ENCODE results near the gene TP53RK. TPM values are rescaled to one million over a fixed set of nuclear protein-coding genes. Genes with fewer than 3 reads are reported as not detected.

Gene TP53RK
- total RNA-seq (2014; rRNA removed; shearing (Covaris generic)) = 24.4 and 25.2 TPM in 2 replicates

DNA sequence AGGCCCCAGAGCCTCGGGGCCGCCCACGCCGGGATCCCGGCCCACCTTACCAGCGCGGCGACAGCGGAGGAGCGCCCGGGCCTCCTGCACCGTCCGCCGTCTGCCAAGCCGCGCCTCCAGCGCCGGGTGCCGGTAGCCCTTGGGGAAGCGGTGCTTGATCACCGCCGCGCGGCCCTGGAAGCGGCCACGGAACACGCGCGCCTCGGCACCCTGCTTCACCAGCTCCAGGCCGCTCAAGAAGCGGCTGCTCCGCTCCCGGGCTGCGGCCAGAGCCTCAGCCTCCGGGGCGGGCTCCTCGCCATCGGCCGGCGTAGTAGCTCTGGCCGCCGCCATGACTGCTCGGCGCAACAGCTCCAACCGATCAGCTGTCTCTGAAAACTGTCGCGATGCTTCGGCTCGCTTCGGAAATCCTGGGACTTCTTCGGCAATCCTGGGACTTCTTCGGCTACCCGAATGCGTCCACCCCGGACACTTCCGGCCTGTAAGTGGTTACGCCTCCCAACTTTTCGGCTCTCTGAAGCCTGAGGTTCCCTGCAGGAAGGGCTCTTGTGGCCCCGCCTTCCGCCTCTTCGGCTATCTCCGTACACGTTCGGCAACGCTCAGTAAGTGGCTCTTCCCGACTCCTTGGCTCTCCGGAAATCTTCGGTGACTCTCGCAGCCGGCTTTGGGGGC is at the start of gene TP53RK:
TSS of gene TP53RK (minus strand) at position 363 of the 672 bp plus-strand sequence. CDS start at position 333, 30 bp downstream.
- in situ Hi-C loops (cut with HindIII; ENCODE audit: low sequenced_read_pairs) = no loop called here
- peak; percentile 99 for DNase-seq (ENCODE audit: low spot score)

DNA sequence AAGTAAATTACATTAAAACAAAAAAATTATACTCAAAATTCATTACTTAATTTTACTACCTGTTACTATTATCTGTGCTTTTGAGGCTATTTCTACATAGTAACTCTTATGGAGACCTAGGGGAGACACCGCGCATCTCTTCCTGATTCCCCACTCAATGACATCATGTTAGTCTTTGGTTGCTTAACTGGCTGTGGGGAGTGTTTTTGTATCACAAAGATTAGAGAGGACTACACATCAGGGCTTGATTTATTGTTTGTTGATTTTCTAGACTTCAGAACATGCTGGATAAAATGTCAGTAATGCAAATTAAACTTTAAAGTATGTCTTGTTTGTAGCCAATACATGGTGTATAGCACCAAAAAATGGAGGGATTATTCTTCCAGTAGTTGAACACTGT is 46.2 kb upstream of the TP53RK start:
- in situ Hi-C loops (cut with HindIII; ENCODE audit: low sequenced_read_pairs) = no loop called here
- DNase-seq (ENCODE audit: low spot score) = no peak

DNA sequence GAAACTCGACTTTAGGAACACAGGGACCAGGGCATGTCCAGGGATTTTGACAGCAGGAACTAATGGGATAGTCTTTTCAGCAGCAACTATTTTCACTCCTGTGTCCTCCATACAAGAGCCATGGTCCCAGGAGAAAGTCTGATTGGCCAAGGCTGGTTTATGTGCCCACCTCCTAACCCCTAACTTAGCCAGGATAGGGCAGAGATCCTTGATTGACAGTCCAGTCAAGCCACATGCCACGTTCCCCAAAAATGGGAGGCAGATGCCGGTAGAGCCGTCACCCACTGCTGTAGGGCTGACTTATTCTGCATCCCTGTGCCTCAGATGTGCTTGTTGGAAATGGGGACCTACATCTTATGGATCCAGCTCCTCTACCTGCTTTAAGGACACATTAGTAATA is 42.5 kb upstream of the TP53RK start:
- in situ Hi-C loops (cut with HindIII; ENCODE audit: low sequenced_read_pairs) = no loop called here
- DNase-seq (ENCODE audit: low spot score) = no peak

DNA sequence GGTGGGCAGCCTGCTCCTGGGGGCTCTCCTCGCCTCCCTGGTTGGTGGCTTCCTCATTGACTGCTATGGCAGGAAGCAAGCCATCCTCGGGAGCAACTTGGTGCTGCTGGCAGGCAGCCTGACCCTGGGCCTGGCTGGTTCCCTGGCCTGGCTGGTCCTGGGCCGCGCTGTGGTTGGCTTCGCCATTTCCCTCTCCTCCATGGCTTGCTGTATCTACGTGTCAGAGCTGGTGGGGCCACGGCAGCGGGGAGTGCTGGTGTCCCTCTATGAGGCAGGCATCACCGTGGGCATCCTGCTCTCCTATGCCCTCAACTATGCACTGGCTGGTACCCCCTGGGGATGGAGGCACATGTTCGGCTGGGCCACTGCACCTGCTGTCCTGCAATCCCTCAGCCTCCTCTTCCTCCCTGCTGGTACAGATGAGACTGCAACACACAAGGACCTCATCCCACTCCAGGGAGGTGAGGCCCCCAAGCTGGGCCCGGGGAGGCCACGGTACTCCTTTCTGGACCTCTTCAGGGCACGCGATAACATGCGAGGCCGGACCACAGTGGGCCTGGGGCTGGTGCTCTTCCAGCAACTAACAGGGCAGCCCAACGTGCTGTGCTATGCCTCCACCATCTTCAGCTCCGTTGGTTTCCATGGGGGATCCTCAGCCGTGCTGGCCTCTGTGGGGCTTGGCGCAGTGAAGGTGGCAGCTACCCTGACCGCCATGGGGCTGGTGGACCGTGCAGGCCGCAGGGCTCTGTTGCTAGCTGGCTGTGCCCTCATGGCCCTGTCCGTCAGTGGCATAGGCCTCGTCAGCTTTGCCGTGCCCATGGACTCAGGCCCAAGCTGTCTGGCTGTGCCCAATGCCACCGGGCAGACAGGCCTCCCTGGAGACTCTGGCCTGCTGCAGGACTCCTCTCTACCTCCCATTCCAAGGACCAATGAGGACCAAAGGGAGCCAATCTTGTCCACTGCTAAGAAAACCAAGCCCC is 36.2 kb upstream of the TP53RK start:
- in situ Hi-C loops (cut with HindIII; ENCODE audit: low sequenced_read_pairs) = no loop called here
- DNase-seq (ENCODE audit: low spot score) = no peak

DNA sequence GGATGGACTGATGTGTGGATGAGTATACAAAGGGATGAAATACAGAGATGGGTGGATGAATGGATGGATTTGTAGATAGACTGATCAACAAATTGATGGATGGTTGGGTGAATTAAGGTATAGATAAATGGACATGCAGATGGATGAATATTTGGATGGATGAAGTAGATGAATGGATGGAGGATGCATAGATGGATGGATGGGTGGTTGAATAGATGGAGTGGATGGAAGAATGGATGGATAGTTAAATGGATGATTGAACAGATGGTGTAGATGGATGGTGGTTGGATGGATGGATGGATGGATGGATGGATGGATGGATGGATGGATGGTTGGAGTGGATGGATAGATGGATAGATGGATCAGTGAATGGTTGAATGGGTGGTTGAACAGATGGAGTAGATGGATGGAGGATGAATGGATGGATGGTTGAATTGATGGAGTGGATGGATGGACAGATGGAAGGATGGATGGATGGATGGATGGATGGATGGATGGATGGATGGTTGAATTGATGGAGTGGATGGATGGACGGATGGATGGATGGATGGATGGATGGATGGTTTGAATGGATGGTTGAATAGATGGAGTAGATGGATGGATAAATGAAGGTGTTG is 35.2 kb upstream of the TP53RK start:
- no peak for DNase-seq (ENCODE audit: low spot score)
- in situ Hi-C loops (cut with HindIII; ENCODE audit: low sequenced_read_pairs) = no loop called here

DNA sequence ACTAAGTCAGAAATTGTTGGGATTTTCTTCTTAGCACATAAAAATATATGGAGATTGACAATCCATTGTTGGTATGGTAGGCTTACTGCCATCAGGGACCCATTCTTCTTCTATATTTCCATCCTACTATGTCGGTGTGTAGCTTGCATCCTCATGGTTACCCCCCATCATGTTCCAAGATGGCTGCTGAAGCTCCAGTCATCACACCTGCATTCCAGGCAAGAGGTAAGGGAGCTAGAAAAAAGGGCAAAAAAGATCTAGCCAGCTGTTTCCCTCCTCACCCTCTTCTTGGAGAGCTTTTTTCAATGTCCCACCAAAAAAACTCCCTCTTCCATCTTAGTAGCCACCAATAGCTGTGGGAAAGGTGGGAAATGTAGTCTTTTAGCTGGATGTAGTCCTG is 33.8 kb upstream of the TP53RK start:
- in situ Hi-C loops (cut with HindIII; ENCODE audit: low sequenced_read_pairs) = no loop called here

DNA sequence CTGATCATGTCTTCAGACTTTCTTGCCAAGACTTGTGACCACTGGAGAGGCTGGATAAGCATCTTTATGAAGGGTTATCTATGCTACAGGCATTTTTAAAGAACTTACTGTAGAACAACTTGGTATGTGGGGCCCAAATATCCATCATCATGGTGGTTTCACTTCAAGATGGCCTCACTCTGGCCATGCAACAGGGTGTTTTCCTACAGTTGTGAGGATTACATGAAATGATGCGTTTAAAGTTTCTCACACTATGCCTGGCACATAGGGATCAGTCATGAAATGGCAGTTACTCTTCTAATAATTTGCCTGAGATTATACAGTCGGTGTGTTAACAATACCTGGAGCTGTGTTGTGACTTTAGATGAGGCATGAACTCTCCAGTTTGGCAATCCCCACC is 33.2 kb upstream of the TP53RK start:
- in situ Hi-C loops (cut with HindIII; ENCODE audit: low sequenced_read_pairs) = no loop called here
- DNase-seq (ENCODE audit: low spot score) = no peak

More for the DNA sequence above, 33.8 kb upstream of the TP53RK start:
- DNase-seq (ENCODE audit: low spot score) = no peak

DNA sequence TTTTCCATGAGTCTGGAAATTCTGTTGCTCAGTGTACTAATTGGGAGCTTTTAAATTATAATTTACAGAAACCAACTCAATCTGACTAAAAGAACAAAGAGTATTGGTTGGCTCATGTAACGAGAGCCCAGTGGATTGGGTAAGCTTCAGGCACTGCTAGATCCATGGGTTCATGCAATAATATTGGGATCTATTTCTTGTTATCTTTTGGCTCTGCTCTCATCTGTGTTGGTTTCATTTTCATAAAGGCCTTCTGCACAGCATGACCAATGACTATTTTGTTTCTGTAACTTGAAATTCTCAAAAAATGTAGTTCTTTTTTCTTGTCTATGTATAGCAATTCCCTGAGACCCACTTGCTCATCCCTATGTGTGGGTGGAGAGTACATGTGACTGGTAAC is 32.2 kb upstream of the TP53RK start:
- in situ Hi-C loops (cut with HindIII; ENCODE audit: low sequenced_read_pairs) = no loop called here
- no peak for DNase-seq (ENCODE audit: low spot score)

DNA sequence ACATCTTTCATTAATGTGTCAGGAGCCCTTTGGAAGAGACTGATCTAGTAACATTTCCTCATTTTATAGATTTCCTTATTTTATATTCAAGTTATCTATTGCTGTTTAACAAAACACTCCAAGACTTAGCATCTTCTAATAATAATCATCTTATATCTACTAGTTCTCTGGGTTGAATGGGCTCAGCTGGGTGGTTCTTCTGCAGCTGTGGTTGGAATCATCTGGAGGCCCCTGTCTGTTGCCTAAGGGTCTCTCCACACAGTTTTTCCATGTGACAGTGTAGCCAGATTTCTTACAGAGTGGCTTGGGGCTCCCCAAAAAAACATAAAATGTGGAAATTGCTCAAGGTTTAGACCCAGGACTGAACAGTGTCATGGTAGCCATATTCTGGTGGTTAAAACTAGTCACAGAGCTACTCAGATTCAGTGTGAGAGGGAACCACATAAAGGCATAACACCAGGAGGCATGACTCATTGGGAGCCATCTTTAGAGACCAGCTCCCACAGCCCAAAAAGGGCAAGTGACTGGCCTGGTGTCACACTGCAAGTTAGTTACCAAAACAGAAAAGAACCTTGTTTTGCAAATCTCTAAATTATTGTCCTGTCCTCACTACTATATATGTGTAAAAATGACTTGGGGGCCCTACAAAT is 31.7 kb upstream of the TP53RK start:
- no peak for DNase-seq (ENCODE audit: low spot score)
- in situ Hi-C loops (cut with HindIII; ENCODE audit: low sequenced_read_pairs) = no loop called here

DNA sequence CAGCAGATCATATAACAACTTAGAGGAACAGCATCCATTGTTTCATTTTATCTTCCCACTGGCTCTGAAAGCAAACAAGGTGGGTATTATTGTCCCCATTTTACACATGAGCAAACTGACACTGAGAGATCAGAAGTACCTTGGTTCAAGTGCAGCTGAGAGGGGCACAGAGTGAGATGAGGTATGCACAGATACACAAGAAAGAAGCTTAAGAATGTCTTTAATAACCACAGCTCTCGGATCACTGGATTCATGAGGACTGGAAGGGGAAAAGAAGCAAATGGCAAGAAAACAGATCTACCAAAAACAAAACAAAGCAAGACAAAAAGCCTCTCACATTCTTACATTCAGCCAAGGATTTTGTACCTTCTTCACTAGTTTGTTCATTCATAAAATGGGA is 30.8 kb upstream of the TP53RK start:
- in situ Hi-C loops (cut with HindIII; ENCODE audit: low sequenced_read_pairs) = no loop called here
- no peak for DNase-seq (ENCODE audit: low spot score)

DNA sequence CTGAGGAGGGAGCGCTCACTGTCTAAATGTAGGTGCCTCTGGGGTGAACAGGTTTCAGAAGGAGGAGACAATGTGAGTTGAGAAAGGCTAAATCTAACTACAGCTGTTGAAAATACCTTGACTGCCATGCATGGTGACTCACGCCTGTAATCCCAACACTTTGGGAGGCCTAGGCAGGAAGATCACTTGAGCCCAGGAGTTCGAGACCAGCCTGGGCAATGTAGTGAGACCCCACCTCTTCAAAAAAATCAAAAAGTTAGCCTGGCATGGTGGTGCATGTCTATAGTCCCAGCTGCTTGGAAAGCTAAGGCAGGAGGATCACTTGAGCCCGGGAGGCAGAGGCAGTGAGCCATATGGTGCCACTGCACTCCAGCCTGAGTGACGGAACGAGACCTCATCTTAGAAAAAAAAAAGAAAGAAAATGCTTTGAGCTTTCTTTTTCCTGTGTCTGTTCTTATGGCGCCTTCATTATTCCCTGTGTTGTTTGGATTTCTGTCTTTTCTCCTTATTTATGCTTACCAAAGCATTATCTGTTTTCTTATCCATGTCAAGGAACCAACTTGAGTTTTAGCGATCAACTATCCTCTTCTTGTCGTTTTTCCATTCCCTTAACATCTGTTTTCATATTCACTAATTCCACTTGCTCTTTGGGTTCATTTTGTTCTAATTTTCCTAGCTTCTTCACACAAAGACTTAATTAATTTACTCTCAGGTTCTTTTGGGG is 28.7 kb upstream of the TP53RK start:
- no peak for DNase-seq (ENCODE audit: low spot score)
- in situ Hi-C loops (cut with HindIII; ENCODE audit: low sequenced_read_pairs) = no loop called here

DNA sequence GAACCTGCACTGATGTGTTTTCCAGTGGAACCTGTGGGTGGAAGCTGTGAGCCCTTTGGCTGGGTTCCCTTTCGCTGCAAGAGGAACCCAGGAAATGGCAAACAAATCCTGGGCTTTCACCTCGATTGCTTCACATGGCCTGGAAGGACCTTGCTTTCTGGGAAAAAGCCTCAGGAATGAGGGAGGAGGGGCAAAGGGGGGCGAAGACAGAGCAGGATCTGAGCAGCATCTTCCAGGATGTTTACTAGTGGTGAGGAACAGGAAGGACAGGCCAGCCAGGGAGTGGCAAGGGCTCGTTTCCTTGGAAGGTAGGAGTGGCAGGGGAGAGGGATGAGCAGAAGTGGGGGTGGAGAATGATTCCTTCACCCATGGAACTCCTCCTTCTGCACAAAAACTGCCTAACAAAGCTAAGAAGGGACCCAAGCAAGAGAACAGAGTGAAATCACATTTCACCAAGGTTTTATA is 26.1 kb upstream of the TP53RK start:
- DNase-seq (ENCODE audit: low spot score) = no peak
- in situ Hi-C loops (cut with HindIII; ENCODE audit: low sequenced_read_pairs) = no loop called here

DNA sequence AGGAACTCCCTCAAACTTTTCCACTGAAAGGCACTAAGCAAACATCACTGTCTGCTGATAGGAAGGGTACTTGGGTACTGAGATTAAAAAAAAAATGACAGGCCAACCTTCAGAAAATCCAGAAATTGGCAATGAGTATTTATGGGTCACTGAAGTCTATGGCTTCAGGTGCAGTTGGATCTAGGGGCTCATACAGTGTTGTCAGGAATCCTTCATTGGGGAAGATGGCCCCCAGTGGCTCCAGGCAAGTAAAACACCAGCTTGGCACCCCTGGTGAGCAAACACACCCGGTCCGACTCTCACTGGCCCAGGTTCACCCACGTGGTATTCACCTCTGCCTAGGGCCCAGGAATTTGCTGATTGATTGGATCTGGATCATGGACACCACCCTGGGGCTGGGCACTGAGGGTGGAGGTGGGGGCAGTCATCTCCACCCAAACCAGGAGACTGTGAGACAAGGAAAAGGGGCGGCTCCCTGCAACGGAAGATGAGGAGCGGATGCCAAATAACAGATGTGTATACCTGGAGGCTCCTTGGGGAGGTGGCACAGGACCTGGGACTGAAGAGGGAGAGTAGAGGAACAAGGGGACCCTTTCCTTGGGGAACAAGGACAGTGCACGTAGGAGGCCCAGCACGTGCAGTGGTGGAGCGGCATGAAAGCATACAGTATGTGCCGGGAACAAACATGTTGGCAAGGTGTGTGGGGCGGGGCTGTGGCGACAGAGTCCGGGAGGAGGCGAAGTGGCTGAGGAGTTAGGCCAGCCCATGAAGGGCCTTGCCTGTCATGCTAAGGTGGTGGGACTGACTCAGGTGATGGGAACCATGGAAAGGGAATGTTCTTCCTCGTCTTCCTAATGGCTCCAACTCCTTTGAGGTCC is 25.0 kb upstream of the TP53RK start:
- no peak for DNase-seq (ENCODE audit: low spot score)
- in situ Hi-C loops (cut with HindIII; ENCODE audit: low sequenced_read_pairs) = no loop called here

DNA sequence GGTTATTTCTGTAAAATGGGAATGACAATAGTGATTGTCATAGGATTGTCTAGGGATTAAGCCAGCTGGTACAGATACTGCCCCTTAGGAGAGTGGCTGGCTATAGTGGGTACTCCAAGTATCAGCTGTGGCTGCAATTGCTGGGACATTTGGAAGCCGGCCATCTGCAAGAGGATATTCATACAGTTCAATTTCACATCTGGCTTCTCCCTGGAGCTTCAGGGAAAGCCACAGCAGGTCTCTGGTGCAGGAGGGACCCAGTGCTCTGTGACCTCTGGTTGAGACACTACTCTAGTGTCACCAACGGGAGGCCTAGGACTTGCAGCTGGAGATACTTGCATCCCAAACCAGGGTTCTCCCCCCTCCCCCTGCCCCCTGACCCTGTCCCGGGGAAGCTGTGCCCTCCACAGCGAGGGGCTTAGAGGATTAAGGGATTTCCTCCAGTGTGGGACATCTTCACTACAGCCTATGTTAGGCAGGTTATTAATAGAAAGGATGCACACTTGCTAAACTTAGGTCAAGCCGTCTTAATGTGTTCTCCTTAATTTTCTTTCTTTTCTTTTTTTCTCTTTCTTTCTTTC is 22.9 kb upstream of the TP53RK start:
- in situ Hi-C loops (cut with HindIII; ENCODE audit: low sequenced_read_pairs) = no loop called here
- no peak for DNase-seq (ENCODE audit: low spot score)

DNA sequence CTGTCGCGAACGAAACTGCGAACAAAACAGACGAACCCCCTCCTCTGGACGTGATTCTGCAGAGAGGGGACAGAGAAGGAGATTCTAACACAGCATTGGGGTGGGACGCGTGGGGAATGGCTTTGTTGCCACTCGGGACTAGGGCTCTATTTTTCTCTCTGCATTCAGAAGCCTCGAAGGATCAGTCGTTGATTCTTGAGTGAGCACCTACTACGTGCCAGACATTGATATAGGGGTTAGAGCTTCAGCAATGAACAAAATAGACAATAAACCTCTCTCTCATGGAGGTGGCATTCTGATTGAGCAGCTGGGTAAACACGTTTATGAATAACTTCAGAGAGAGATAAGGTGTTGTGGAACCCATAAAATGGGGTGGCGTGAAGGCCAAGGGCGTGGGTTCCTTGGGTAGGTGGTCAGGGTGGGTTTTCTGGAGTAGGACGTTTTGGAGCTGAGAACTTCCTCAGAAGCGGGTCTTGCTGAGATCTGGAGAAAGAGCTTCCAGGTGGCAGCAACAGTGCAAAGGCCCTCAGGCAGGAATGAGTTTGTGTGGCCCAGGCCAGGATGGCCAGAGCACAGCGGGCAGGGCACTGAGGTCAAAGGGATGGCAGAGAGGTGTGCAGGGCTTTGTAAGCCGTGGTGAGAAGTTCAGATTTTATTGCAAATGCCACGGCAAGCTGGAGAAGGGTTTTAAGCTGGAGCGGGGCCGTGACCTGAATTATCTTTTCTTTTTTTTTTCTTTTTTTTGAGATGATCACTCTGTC is 21.1 kb upstream of the TP53RK start:
- no peak for DNase-seq (ENCODE audit: low spot score)
- in situ Hi-C loops (cut with HindIII; ENCODE audit: low sequenced_read_pairs) = no loop called here

DNA sequence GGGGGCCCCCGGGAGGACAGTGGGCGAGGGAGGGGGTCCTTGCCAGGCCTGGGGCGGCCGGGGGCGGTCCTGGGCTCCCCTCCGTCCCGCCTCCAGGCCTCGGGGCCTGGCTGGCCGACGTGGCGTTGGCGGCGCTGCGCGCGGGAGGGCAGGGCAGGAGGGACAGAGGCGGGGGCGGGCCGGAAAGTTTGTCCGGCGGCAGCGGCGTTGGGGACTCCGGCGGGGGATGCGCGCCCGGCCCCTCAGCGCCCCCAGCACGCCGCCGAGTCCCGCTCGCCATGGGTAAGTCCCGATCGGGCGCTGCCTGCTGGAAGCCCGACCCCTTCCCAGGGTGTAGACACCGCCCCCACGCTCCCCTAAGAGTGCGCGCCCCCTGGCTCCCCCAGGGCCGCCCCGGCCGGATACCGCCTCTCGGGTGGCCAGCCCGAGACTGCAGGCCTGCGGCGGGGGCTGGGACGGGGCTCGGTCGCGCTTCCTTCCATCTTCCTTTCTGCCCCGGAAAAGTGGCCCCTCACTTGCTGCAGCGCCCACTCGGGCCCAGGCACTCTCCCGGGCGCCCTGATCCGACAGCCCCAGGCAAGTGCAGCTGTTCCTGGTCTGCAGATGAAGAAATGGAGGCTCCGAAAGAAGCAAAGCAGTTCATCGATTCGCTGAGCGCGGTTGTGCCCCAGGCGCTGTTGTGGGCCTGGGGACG is 20.4 kb upstream of the TP53RK start, which contains the start of gene SLC2A10:
TSS of gene SLC2A10 (plus strand) at position 191 of the 694 bp plus-strand sequence. CDS start at position 279, 88 bp downstream.
- DNase-seq (ENCODE audit: low spot score) = no peak
- in situ Hi-C loops (cut with HindIII; ENCODE audit: low sequenced_read_pairs) = no loop called here
